MG63 (cell line): ENCODE measurements around the gene TAS2R60. TPM values are rescaled to one million over a fixed set of nuclear protein-coding genes. Genes with fewer than 3 reads are reported as not detected.
"Not testable (repeated sequence)": the region's sequence is repeated elsewhere in the genome, so short reads cannot be mapped to it uniquely, and the experiment has no call there.

Experiments used
- DNase-seq: peaks from one replicate; pipeline ENCODE4 v3.0.0-alpha.2; 2020
- H3K27me3 ChIP-seq: fragments of 250-450 bp; sonication (Bioruptor Pico); 2 replicates; pipeline ENCODE4 v1.5.1; 2020; ENCODE audit warnings: mild to moderate bottlenecking, moderate library complexity
- H3K36me3 ChIP-seq: fragments of 250-450 bp; sonication (Bioruptor Pico); 2 replicates; pipeline ENCODE4 v1.5.1; 2020; ENCODE audit warnings: mild to moderate bottlenecking, moderate library complexity
- H3K4me3 ChIP-seq: fragments of 250-450 bp; sonication (Bioruptor Pico); 2 replicates; pipeline ENCODE4 v1.5.1; 2020; ENCODE audit warnings: mild to moderate bottlenecking, moderate library complexity
- H3K9me3 ChIP-seq: fragments of 250-450 bp; sonication (Bioruptor Pico); 2 replicates; pipeline ENCODE4 v1.5.1; 2020; ENCODE audit warnings: mild to moderate bottlenecking, moderate library complexity
- total RNA-seq: library from RNA; depleted of rRNA; stranded (reverse); fragments of >200 nt; shearing (Covaris generic); gene quantifications from 2 replicates; pipeline ENCODE4 v1.2.3, GENCODE V29; 2014; ENCODE audit warnings: low replicate concordance

TAS2R60 gene
- total RNA-seq, 1 experiment from 2014 or later = not detected

DNA sequence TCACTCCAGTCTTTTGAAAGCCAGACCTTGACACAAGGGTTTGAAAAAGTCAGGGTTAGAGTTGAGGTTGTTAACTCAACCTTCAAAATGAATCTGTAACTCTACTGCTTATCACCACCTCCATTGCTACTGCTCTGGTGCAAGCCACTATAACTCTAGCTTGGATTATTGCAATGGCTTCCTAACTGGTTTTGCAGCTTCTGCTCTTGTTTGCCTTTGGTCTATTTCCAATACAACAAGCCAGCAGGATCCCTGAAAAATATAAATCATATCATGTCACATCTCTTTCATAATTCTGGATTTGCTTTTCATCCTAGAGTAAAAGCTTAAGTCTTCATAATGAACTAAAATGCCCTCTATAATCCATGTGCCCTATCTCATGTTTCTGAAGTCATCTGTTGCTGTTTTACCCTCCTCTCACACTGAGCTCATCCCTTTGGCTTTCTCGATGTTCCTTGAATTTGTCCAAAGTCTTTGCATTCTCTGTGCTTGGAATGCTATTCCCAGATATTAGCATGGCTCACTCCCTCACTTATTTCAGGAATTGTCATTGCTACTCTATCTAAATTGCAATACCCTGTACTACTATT, 10.9 kb downstream of the TAS2R60 start:
- Histone ChIP-seq H3K4me3 (no peak overlapping the region), H3K9me3 (no peaks in the 10 kb centered on the region), H3K27me3 (no peaks in the 10 kb centered on the region), H3K36me3 (no peaks in the 10 kb centered on the region)
- DNase-seq = no peak

DNA sequence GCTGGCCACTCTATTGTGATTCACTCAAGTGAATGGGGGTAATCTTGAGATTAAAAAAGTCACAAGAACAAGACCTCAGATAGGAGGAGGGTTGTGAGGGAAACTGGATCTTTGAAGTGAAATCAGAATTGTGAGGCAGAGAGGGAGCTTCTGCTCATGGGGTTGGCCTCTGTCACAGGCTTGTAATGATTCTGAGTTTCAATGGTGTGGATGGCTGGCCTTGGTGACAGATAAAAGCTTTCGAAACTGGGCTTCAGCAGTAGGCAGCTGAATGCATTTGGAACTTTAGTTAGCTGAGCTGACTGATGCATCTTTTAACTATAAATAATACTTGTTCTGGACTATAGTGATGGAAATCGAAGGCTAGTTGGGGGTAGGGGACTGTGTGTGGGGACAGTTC, 12.2 kb downstream of the TAS2R60 start:
- H3K36me3 ChIP-seq = no peaks in the 10 kb centered on the region
- no peak overlapping the region for H3K4me3 ChIP-seq
- no peak for DNase-seq
- no peaks in the 10 kb centered on the region for H3K9me3 ChIP-seq
- no peaks in the 10 kb centered on the region for H3K27me3 ChIP-seq

- DNase-seq = no peak
- Histone ChIP-seq H3K36me3 (no peaks in the 10 kb centered on the region), H3K4me3 (no peak overlapping the region), H3K9me3 (no peaks in the 10 kb centered on the region), H3K27me3 (no peaks in the 10 kb centered on the region)
Observed at GRCh38 chr7:143455942-143456341, 12.7 kb downstream of the TAS2R60 start.

GRCh38 chr7:143456992-143457793, 13.9 kb downstream of the TAS2R60 start:
- Histone ChIP-seq H3K9me3 (no peaks in the 10 kb centered on the region), H3K4me3 (no peak overlapping the region), H3K36me3 (no peaks in the 10 kb centered on the region), H3K27me3 (no peaks in the 10 kb centered on the region)
- no peak for DNase-seq

GRCh38 chr7:143458263-143458662, 15.0 kb downstream of the TAS2R60 start:
- Histone ChIP-seq H3K9me3 (no peaks in the 10 kb centered on the region), H3K4me3 (no peak overlapping the region), H3K27me3 (no peaks in the 10 kb centered on the region), H3K36me3 (no peaks in the 10 kb centered on the region)
- no peak for DNase-seq

DNA sequence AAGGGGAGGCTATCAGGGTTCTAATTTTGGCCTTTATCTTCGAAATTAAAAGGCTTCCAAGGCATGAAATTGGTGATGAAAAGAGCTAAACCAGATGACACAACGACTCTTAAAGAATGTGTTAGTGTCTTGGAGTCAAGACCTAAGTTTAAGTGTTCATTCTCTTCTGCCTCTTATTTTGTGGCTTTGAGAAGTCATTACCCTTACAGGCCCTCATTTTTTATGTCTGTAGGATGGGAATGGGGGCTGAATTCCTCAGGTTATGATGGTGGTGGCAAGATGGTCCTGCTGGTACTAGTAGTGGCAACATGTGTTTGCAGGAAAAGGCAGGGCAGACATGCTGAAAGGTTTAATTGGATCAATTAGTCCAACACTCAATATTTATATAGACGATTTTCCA, 15.4 kb downstream of the TAS2R60 start:
- Histone ChIP-seq H3K27me3 (no peaks in the 10 kb centered on the region), H3K9me3 (no peaks in the 10 kb centered on the region), H3K4me3 (no peak overlapping the region), H3K36me3 (no peaks in the 10 kb centered on the region)
- no peak for DNase-seq

GRCh38 chr7:143459359-143459758, 16.1 kb downstream of the TAS2R60 start:
- Histone ChIP-seq H3K9me3 (no peaks in the 10 kb centered on the region), H3K27me3 (no peaks in the 10 kb centered on the region), H3K36me3 (no peaks in the 10 kb centered on the region), H3K4me3 (no peak overlapping the region)
- no peak for DNase-seq

DNA sequence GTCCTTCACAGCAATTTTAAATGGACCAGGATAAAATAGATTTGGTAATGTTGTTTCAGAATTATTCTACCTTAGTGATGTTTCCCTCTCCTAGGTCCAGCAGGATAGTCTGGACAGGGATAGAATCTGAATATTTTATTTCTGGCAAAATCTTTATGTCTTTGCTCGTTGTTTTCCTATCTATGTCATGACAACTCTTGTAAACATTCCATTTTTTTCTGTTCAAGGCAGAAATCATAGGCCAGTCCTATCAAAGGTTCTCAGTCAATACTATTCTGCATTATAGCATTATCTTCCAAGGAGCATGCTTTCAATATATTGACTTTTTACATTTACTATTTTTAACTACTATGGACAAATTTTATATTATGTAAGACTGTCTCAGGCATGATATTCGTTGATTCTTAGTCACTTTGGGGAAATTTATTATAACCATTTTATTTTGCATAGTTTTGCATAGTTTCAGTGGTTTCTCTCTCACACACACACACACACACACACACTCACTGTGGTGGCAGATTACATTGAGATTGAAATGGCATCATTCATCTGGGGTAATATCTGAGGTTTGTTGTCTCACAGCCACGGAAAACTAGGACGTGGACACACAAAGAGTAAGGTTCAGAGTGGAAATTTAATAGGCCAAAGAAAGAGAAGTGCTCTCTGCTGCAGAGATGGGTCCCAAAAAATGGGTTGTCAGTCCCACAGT, 17.2 kb downstream of the TAS2R60 start:
- H3K27me3 ChIP-seq = no peaks in the 10 kb centered on the region
- H3K9me3 ChIP-seq = no peaks in the 10 kb centered on the region
- no peak overlapping the region for H3K4me3 ChIP-seq
- no peaks in the 10 kb centered on the region for H3K36me3 ChIP-seq
- DNase-seq = no peak

DNA sequence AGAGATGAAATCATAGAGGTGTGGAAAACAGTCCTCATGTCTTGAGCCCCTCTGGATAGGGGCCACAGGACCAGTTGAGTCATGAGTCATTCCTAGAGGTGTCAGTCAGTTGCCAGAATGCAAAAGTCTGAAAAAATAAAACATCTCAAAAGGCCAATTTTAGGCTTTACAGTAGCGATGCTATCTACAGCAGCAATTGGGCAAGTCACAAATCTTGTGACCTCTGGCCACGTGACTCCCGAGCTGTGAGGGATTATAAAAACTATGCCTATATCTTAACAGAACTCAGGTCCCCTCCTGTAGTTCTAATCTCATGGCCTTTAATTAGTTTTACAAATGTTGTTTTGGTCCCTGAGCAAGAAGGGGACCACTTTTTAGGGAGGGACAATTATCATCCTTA, 18.8 kb downstream of the TAS2R60 start:
- Histone ChIP-seq H3K9me3 (no peaks in the 10 kb centered on the region), H3K27me3 (no peaks in the 10 kb centered on the region), H3K36me3 (no peaks in the 10 kb centered on the region), H3K4me3 (no peak overlapping the region)
- no peak for DNase-seq

DNA sequence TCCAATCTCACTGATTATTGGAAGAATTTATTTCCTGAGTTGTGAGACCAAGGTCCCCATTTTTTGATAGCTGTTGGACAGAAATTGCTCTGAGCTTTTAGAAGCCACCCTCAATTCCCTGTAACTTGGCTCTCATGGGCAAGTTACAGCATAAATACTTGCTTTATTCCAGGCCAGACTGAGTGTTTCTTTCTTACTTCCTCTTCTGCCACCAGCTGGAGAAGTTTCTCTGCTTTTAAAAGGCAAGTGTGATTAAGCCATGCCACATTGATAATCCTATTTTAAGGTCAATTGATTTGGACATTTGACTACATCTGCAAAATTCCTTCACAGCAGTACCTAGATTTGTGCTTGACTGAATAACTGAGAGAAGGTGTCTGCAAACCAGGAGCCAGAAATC, 20.3 kb downstream of the TAS2R60 start:
- no peak overlapping the region for H3K4me3 ChIP-seq
- no peaks in the 10 kb centered on the region for H3K9me3 ChIP-seq
- no peaks in the 10 kb centered on the region for H3K36me3 ChIP-seq
- no peak for DNase-seq
- no peaks in the 10 kb centered on the region for H3K27me3 ChIP-seq

DNA sequence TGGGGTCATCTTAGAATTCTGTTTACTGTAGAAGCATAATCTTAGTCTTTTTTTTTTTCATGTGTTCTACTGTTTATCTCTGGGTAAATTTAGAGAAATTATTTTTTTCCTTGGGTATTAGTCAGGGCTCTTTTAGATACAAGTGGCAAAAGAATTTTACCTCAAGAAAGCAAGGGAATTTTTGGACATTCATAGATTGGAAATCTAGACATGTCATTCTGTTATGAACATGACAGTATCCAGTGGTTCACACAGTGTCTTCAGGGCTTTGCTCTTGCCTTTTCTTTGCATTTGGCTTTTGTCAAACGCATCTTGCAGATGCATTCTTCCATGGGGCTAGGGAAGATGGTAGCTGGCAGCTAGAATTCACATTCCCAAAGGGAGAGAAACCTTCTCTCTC, 20.7 kb downstream of the TAS2R60 start:
- H3K4me3 ChIP-seq = no peak overlapping the region
- H3K27me3 ChIP-seq = no peaks in the 10 kb centered on the region
- DNase-seq = no peak
- no peaks in the 10 kb centered on the region for H3K36me3 ChIP-seq
- no peaks in the 10 kb centered on the region for H3K9me3 ChIP-seq

DNA sequence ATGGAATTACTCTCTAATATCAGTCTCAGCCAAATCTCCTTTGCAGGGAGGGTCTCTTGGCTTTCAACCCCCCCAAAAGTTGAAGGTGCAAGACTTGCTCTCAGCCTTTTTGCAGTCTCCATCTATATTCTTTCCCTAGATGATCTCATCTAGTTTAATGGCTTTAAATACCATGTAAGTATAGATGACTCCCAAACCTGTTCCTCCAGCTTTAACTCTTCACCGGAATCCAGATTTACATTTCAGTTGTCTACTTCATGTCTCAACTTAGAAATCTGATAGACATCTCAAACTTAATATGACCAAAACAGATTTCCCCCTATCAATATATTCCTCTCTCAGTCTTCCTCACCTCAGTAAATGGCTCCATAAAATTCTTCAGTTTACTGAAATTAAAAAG, 24.5 kb downstream of the TAS2R60 start:
- DNase-seq = no peak
- Histone ChIP-seq H3K36me3 (no peaks in the 10 kb centered on the region), H3K4me3 (no peak overlapping the region), H3K27me3 (no peaks in the 10 kb centered on the region), H3K9me3 (no peaks in the 10 kb centered on the region; the same call in 1 of the 2 replicates)

- not testable (repeated sequence) for H3K4me3 ChIP-seq, DNase-seq, H3K9me3 ChIP-seq, H3K36me3 ChIP-seq, H3K27me3 ChIP-seq
Observed at GRCh38 chr7:143472071-143472689, 28.9 kb downstream of the TAS2R60 start.

- H3K27me3 ChIP-seq = no peaks in the 10 kb centered on the region
- no peaks in the 10 kb centered on the region for H3K36me3 ChIP-seq
- H3K9me3 ChIP-seq = peaks cover 4% of the 10 kb centered on the region; the same call in 1 of the 2 replicates
- no peak within 1 kb of the TSS for H3K4me3 ChIP-seq
- no peak for DNase-seq
Observed at GRCh38 chr7:143477501-143478150, 34.4 kb downstream of the TAS2R60 start, which contains the start of gene TAS2R41. Gene TAS2R41 (plus strand): TSS chr7:143477873. CDS start chr7:143477873, 0 bp downstream.

DNA sequence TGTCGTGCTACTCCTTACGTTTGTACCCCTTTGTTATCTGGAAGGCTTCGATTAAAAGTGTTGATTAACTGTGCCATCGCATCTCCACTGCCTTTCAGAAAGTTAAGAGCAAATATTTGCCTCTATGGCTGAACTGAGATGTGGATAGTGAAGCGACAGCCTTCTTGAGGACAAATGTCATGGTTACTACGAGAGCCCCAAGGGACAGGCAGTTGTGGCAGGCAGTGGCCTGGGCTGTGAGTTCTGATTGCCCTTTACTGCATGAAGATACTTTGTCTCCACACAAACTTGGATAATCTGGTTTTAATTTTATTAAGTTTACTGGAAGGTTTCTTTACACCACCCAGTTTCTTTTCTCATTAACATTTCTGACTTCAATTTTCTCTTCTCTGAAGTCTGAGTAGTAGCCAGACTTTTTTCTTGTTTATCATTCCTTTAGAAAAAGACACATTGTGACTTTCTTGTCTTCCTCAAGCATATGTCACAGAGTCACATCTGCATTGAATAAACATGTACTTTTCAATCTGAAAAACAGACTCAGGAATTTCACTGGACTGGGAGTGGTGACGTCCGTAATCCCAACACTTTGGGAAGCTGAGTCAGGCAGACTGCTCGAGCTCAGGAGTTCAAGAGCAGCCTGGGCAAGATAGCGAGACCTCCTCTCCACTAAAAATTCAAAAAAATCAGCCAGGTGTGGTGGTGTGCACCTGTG, 36.0 kb downstream of the TAS2R60 start:
- no peak overlapping the region for H3K4me3 ChIP-seq
- DNase-seq = no peak
- no peaks in the 10 kb centered on the region for H3K27me3 ChIP-seq
- H3K9me3 ChIP-seq = peaks cover 4% of the 10 kb centered on the region; the same call in 1 of the 2 replicates
- no peaks in the 10 kb centered on the region for H3K36me3 ChIP-seq

DNA sequence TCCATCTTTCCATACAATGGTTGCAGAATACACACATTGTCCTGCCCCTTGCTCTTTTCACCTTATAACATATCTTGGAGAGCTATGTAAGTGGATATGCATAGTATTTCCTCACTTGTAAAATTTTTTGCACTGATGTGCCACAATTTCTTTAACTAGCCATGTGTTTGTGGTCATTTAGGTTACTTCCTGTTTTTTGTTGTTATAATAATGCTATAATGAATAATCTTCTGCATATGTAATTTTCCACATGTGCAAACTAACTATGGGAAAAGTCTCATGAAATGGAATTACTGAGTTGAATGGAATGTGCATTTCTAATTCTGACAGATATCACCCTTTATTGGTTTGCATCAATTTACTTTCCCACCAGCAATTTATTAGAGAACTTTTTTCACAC, 37.2 kb downstream of the TAS2R60 start:
- DNase-seq = no peak
- Histone ChIP-seq H3K27me3 (no peaks in the 10 kb centered on the region), H3K4me3 (no peak overlapping the region), H3K36me3 (no peaks in the 10 kb centered on the region), H3K9me3 (no peaks in the 10 kb centered on the region)
